NT2/D1 (cell line): Measurements from ENCODE around the gene HSPA1B.

Experiments
- DNase-seq: peaks from one replicate; pipeline ENCODE4 v3.0.0-alpha.2; 2011; ENCODE audit warnings: low read depth, low spot score
- H3K27me3 ChIP-seq: 2 replicates; pipeline ENCODE4 v1.6.0; 2011; ENCODE audit warnings: mild to moderate bottlenecking; ENCODE audit not compliant: insufficient read length, insufficient read depth
- H3K36me3 ChIP-seq: 2 replicates; pipeline ENCODE4 v1.6.1; 2011; ENCODE audit warnings: mild to moderate bottlenecking, low read length, mixed read lengths; ENCODE audit not compliant: insufficient read depth, insufficient read length
- H3K4me1 ChIP-seq: 2 replicates; pipeline ENCODE4 v1.5.1; 2011; ENCODE audit not compliant: insufficient read depth, insufficient read length
- H3K4me3 ChIP-seq: 2 replicates; pipeline ENCODE4 v1.5.1; 2011; ENCODE audit warnings: low read depth; ENCODE audit not compliant: insufficient read length
- H3K9ac ChIP-seq: 2 replicates; pipeline ENCODE4 v1.6.0; 2011; ENCODE audit warnings: low read depth; ENCODE audit not compliant: insufficient read length
- H3K9me3 ChIP-seq: 2 replicates; pipeline ENCODE4 v1.5.1; 2011; ENCODE audit warnings: mild to moderate bottlenecking, low read length; ENCODE audit not compliant: insufficient read depth
- SUZ12 ChIP-seq: IDR thresholded peaks from 2 replicates; pipeline ENCODE4 v1.6.1; 2011; ENCODE audit not compliant: insufficient read length, insufficient read depth; ENCODE audit errors: extremely low read depth
- YY1 ChIP-seq: IDR thresholded peaks from 2 replicates; pipeline ENCODE4 v1.6.1; 2011; ENCODE audit not compliant: insufficient read length, insufficient read depth
- ZNF274 ChIP-seq: IDR thresholded peaks from 2 replicates; pipeline ENCODE4 v1.6.1; 2011; ENCODE audit warnings: mild to moderate bottlenecking, low read depth, low read length

HSPA1B gene

GRCh38 chr6:31869343-31869742 is 41.8 kb downstream of the HSPA1B start:
- H3K4me3 ChIP-seq = no peak overlapping the region
- no peak for TF ChIP-seq SUZ12
- no peak for TF ChIP-seq YY1
- TF ChIP-seq ZNF274 = no peak
- no peak for DNase-seq
- H3K4me1 ChIP-seq = peaks cover 11% of the 10 kb centered on the region
- no peaks in the 10 kb centered on the region for H3K9me3 ChIP-seq
- no peaks in the 10 kb centered on the region for H3K36me3 ChIP-seq
- H3K27me3 ChIP-seq = no peaks in the 10 kb centered on the region
- H3K9ac ChIP-seq = no peak overlapping the region

- H3K9ac ChIP-seq = no peak overlapping the region
- peaks cover 8% of the 10 kb centered on the region for H3K4me1 ChIP-seq
- no peaks in the 10 kb centered on the region for H3K9me3 ChIP-seq
- no peak overlapping the region for H3K4me3 ChIP-seq
- no peaks in the 10 kb centered on the region for H3K27me3 ChIP-seq
- no peak for DNase-seq
- no peaks in the 10 kb centered on the region for H3K36me3 ChIP-seq
- TF ChIP-seq SUZ12 = no peak
- no peak for TF ChIP-seq ZNF274
- no peak for TF ChIP-seq YY1
These were observed 42.9 kb downstream of the HSPA1B start for GRCh38 chr6:31870385-31870921.

GRCh38 chr6:31871046-31871659 is 43.6 kb downstream of the HSPA1B start:
- H3K4me1 ChIP-seq = peaks cover 8% of the 10 kb centered on the region
- no peak for DNase-seq
- H3K36me3 ChIP-seq = no peaks in the 10 kb centered on the region
- no peak overlapping the region for H3K4me3 ChIP-seq
- no peak for TF ChIP-seq ZNF274
- no peak for TF ChIP-seq SUZ12
- TF ChIP-seq YY1 = no peak
- no peaks in the 10 kb centered on the region for H3K27me3 ChIP-seq
- H3K9ac ChIP-seq = no peak overlapping the region
- H3K9me3 ChIP-seq = no peaks in the 10 kb centered on the region

GRCh38 chr6:31874084-31874670 is 46.6 kb downstream of the HSPA1B start:
- Histone ChIP-seq H3K36me3 (no peaks in the 10 kb centered on the region), H3K9me3 (no peaks in the 10 kb centered on the region), H3K4me1 (peaks cover 21% of the 10 kb centered on the region), H3K27me3 (no peaks in the 10 kb centered on the region), H3K4me3 (no peak overlapping the region), H3K9ac (no peak overlapping the region)
- TF ChIP-seq ZNF274 (no peak), YY1 (no peak), SUZ12 (no peak)
- no peak for DNase-seq

GRCh38 chr6:31874836-31875572 is 47.5 kb downstream of the HSPA1B start:
- DNase-seq = no peak
- no peak for TF ChIP-seq YY1
- no peak for TF ChIP-seq ZNF274
- TF ChIP-seq SUZ12 = no peak
- Histone ChIP-seq H3K36me3 (peaks cover 6% of the 10 kb centered on the region), H3K9me3 (no peaks in the 10 kb centered on the region), H3K4me3 (no peak overlapping the region), H3K27me3 (no peaks in the 10 kb centered on the region), H3K4me1 (peaks cover 21% of the 10 kb centered on the region), H3K9ac (no peak overlapping the region)

GRCh38 chr6:31875877-31876276 is 48.3 kb downstream of the HSPA1B start:
- H3K9ac ChIP-seq = no peak overlapping the region
- no peak for DNase-seq
- no peak for TF ChIP-seq SUZ12
- TF ChIP-seq ZNF274 = no peak
- peaks cover 18% of the 10 kb centered on the region for H3K4me1 ChIP-seq
- no peaks in the 10 kb centered on the region for H3K9me3 ChIP-seq
- peaks cover 15% of the 10 kb centered on the region for H3K36me3 ChIP-seq
- no peaks in the 10 kb centered on the region for H3K27me3 ChIP-seq
- no peak overlapping the region for H3K4me3 ChIP-seq

GRCh38 chr6:31876357-31876756 is 48.8 kb downstream of the HSPA1B start:
- TF ChIP-seq ZNF274 (no peak), YY1 (no peak), SUZ12 (no peak)
- H3K36me3 ChIP-seq = peaks cover 19% of the 10 kb centered on the region
- no peak overlapping the region for H3K4me3 ChIP-seq
- no peaks in the 10 kb centered on the region for H3K27me3 ChIP-seq
- no peaks in the 10 kb centered on the region for H3K9me3 ChIP-seq
- H3K9ac ChIP-seq = no peak overlapping the region
- no peak for DNase-seq
- peaks cover 16% of the 10 kb centered on the region for H3K4me1 ChIP-seq
